HG03439 (cell line): ENCODE data around the gene TICAM1.
"Not testable (repeated sequence)": the region's sequence is repeated elsewhere in the genome, so short reads cannot be mapped to it uniquely, and the experiment has no call there.

ENCODE experiments used
- ATAC-seq: cut with Tn5 transposase; IDR thresholded peaks from one replicate; pipeline ENCODE4 v1.9.1; 2021; ENCODE audit warnings: mild to moderate bottlenecking, moderate library complexity; ENCODE audit not compliant: unreplicated experiment

The TICAM1 gene

GRCh38 chr19:4806384-4806783, 25.1 kb downstream of the TICAM1 start:
- ATAC-seq, result no peak

- ATAC-seq, result not testable (repeated sequence)
Observed at GRCh38 chr19:4805140-4805539, 26.4 kb downstream of the TICAM1 start.

GRCh38 chr19:4803736-4804695, 27.5 kb downstream of the TICAM1 start:
- no peak for ATAC-seq

GRCh38 chr19:4802711-4803110, 28.8 kb downstream of the TICAM1 start:
- no peak for ATAC-seq

GRCh38 chr19:4801085-4801619, 30.4 kb downstream of the TICAM1 start:
- ATAC-seq, result no peak

- ATAC-seq, result no peak
Observed at GRCh38 chr19:4800591-4801081, 30.9 kb downstream of the TICAM1 start.

- no peak for ATAC-seq
Observed at GRCh38 chr19:4795400-4795799, 36.1 kb downstream of the TICAM1 start.

- ATAC-seq, result no peak
Observed at GRCh38 chr19:4794971-4795370, 36.5 kb downstream of the TICAM1 start.

GRCh38 chr19:4793278-4793677, 38.2 kb downstream of the TICAM1 start:
- not testable (repeated sequence) for ATAC-seq

- ATAC-seq, result not testable (repeated sequence)
Observed at GRCh38 chr19:4792866-4793195, 38.7 kb downstream of the TICAM1 start.

GRCh38 chr19:4792019-4792865, 39.3 kb downstream of the TICAM1 start:
- ATAC-seq, result not testable (repeated sequence)

- ATAC-seq, result peak; percentile 93
Observed at GRCh38 chr19:4791183-4792018, 40.1 kb downstream of the TICAM1 start, which contains the start of gene FEM1A. Gene FEM1A, plus strand, starts transcription at chr19:4791734. Its CDS starts 121 bp downstream, at chr19:4791855.

GRCh38 chr19:4786412-4787016, 45.0 kb downstream of the TICAM1 start:
- ATAC-seq, result not testable (repeated sequence)

- no peak for ATAC-seq
Observed at GRCh38 chr19:4781801-4782200, 49.7 kb downstream of the TICAM1 start.

- no peak for ATAC-seq
Observed at GRCh38 chr19:4780860-4781259, 50.7 kb downstream of the TICAM1 start.

GRCh38 chr19:4778124-4778523, 53.4 kb downstream of the TICAM1 start:
- not testable (repeated sequence) for ATAC-seq

- no peak for ATAC-seq
Observed at GRCh38 chr19:4776436-4777211, 54.9 kb downstream of the TICAM1 start.

GRCh38 chr19:4775627-4776152, 55.8 kb downstream of the TICAM1 start:
- no peak for ATAC-seq

- no peak for ATAC-seq
Observed at GRCh38 chr19:4774136-4774535, 57.4 kb downstream of the TICAM1 start.
